EL (cell line): ENCODE data around the gene PARVB.

Source experiments
- DNase-seq: peaks from one replicate; pipeline ENCODE4 v3.0.0-alpha.2; 2016

The PARVB gene

DNA sequence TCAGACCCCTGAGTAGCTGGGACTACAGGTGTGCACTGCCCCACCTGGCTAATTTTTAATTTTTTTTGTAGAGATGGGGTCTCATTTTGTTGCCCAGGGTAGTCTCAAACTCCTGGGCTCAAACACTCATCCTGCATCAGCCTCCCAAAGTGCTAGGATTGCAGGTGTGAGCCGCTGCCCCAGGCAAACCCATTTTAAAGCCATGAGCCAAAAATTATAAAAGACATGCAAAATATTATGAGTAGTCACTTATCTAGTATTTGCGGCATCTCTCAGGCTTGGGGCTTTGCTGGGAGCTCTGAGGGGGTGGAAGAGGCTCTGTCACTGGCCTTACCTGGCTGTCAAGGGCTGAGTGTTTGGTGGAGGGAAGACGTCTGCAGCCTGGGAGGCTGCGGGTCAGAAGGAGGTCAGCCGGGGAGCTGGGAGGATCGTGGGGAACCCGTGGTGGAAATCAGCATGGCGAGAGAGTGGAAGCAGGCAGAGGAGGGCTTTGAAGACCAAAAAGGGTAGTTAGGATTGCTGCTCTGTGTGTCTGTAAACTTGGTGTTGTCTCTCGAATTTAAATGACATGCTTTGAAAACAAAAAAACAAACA lies 87.6 kb downstream of the PARVB start:
- no peak for DNase-seq

DNA sequence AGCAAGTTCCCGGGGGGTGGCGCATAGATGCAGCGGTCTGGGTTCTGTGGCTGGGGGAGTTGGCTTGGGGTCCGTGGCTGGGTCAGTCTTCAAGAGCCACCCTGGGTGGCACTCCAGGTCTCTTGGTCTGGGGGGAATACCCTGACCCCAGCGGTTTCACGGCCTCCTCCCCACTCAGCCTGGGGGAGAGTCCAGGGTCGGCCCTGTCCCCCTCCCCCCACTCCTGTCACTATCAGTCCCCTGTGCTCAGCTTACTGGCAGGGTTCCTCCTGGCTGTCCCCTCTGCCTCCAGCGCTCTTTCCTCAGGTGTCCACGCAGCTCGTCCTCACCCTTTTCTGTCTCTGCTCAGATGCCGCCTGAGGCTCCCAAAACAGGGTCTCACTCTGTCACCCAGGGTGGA lies 88.1 kb downstream of the PARVB start:
- no peak for DNase-seq

GRCh38 chr22:44116331-44116730 lies 92.2 kb downstream of the PARVB start:
- no peak for DNase-seq

- DNase-seq: no peak
Measured at GRCh38 chr22:44116755-44117684, 92.9 kb downstream of the PARVB start.

- DNase-seq: no peak
Measured at GRCh38 chr22:44117746-44118145, 93.6 kb downstream of the PARVB start.

DNA sequence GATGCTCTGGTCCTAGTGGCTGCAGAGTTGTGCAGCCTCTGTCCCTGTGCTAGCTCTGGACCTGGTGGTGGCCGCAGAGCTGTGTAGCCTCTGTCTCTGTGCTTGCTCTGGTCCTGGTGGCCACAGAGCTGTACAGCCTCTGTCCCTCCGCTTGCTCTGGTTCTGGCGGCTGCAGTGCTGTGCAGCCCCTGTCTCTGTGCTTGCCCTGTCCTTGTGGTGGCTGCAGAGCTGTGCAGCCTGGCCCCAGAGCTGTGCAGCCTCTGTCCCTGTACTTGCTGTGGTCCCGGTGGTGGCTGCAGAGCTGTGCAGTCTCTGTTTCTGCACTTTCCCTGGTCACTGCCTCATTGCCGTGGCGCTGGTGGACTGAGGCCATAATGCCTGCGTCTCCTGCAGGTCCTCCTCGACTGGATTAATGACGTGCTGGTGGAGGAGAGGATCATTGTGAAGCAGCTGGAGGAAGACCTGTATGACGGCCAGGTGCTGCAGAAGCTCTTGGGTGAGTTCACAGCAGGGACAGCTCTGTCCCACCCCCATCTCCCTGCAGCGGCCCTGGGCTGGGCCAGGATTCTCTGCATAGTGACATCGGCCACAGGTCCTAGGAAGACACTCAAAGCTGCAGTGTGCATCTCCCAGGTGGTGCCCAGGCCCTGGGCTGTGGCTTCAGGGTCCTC lies 94.7 kb downstream of the PARVB start:
- DNase-seq: no peak

GRCh38 chr22:44119669-44120313 lies 95.7 kb downstream of the PARVB start:
- no peak for DNase-seq

DNA sequence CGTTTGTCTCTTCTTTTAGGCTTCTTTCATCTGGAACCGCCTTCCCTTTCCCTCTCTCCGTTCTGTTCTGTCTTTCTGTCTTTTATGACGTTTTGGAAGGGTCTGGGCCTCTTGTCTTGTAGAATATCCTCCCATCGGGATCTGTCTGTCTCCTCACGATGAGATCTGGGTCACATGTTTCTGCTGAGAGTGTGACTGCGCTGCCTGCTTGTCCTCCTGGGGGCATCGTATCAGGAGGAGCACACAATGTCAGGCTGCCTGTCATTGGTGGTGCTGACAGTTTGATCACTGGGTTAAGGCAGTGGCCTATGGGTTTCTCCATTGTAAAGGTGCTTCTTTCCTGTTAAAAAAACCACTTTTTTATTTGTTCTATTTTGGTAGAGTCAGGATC lies 96.2 kb downstream of the PARVB start:
- no peak for DNase-seq

GRCh38 chr22:44125421-44125820 lies 101.3 kb downstream of the PARVB start:
- no peak for DNase-seq

- no peak for DNase-seq
Measured at GRCh38 chr22:44126807-44127206, 102.7 kb downstream of the PARVB start.

GRCh38 chr22:44127356-44127755 lies 103.3 kb downstream of the PARVB start:
- no peak for DNase-seq

DNA sequence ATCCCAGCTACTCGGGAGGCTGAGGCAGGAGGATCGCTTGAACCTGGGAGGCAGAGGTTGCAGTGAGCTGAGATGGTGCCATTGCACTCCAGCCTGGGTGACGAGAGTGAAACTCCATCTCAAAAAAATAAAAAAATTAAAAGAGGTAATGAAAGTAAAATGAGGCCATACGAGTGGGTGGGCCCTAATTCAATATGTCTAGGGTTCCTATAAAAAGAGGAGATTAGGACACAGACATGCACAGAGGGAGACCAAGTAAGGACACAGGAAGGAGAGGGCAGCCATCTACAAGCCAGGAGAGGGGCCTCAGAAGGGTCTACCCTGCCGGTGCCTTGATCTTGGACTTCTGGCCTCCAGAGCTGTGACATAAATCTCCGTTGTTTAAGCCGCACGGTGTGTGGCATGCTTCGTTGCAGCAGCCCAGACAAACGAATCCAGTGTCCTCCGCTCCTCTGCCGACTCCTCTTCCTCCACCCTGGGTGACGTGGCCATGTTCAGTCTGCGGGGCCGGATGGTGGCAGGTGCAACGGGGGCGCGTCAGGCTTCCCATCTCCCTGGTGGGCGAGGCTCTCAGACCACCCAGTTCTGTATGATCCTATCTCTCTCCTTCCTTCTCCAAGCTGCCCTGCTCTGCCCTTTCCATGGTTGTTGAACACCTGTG lies 105.0 kb downstream of the PARVB start:
- DNase-seq: no peak

- DNase-seq: peak; percentile 6
Measured at GRCh38 chr22:44129619-44129976, 105.5 kb downstream of the PARVB start.

GRCh38 chr22:44130076-44130711 lies 106.1 kb downstream of the PARVB start:
- no peak for DNase-seq

DNA sequence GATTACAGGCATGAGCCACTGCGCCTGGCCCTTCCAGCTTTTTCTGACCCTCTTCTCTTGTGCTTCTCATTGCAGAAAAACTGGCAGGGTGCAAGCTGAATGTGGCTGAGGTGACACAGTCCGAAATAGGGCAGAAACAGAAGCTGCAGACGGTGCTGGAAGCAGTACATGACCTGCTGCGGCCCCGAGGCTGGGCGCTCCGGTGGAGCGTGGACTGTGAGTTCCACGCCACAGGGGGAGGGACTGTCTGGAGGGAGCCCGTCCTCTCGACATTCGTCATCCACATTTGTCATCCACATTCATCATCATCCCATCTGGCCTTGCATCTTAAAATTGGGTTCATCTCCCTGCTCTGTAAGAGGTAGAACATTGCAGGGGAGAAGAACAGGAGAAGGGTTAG lies 107.3 kb downstream of the PARVB start:
- DNase-seq: no peak

DNA sequence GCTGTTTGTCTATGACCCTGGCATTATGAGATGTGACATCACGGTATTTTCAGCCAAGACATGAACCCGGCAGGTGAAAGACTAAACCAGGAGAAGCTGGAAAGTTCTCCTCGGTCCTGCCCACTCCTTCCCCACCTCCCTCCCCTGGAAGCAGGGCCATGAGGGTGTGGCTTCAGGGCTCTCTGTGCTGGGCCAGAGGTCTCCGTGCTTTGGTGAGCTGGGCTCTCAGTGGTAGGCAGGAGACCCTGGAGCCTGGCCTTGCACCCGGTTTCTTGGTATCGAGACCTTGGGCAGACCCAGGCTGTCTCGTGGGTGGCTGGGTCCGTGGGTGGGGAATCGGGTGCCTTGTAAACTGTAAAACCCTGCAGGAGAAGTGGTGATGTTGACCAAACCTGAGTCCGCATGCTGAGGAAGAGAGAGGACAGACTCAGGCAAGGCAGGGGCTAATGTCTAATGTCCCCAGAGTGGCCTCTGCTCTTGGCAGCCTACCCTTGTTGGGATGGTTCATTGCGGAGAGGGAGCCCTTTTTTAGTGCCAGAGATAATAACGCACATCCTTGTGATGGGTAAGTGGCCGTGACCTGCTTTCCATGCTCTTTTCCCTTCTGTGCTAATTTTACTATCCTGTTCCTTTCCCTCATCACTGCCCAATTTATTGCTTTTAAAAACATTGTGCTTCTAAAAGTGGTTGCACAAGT lies 108.0 kb downstream of the PARVB start:
- DNase-seq: no peak

DNA sequence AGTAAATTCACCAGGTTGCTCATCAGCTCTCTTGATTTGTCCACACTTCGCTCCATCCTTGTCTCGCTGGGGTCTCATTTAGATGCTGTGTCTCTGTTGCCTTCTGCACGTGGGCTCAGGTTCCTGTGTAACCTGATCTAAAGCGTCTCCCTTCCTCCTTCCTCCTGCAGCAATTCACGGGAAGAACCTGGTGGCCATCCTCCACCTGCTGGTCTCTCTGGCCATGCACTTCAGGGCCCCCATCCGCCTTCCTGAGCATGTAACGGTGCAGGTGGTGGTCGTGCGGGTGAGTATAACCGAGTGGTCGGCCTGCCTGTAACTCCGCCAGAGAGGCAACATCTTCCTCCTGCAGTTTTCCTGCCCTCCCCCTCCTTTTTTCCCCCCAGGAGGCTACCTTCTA lies 108.6 kb downstream of the PARVB start:
- no peak for DNase-seq

- DNase-seq: no peak
Measured at GRCh38 chr22:44133161-44133560, 109.1 kb downstream of the PARVB start.

DNA sequence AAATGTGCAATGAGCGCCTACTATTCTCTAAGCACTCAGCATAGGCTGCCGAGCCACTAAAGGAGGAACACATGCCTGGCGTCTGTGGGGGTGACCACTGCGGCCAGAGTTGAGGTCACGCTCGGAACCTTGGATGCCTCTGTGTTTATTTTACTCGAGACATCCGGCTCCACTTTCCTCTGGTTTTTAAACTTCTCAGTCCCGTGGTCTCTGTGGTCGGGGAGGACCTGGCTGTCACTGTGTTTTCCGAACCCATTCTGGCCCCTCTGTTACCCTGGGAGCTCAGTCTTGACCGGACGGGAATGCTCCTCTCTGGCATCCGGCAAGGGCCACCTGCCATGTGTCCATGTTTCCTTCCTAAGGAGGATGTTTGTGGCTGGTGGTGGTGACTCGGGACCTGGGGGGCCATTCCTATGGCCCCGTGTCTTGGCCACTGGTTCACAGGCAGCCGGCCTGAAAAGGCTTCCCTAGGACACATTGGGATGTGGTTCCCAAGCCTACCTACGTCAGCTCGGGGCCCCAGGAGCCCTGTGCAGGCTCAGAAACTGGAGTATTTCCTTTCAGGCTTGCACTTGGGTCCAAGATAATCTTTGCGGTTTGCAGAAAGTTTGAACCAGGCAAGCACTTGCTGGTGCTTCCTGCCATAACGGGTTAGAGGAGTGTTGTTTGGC lies 109.9 kb downstream of the PARVB start:
- no peak for DNase-seq

DNA sequence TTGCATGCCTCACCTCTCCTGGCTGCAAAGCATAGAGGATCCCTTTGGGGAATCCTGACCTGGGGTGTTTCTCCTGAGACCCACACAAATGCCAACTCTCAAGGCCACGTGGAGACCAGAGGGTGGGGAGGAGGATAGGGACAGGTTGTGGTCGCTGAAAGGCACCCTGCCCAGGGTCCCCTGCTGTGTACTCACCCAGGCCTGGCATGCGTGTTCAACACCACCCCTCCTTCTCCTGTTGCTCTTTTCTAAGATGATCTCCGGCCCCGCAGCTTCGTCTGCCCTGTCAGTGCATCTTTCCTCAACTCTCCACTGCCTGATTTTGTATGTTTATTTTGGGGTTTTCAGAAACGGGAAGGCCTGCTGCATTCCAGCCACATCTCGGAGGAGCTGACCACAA lies 112.0 kb downstream of the PARVB start:
- DNase-seq: no peak

- DNase-seq: no peak
Measured at GRCh38 chr22:44136786-44137185, 112.7 kb downstream of the PARVB start.
